Stimulated activated CD8-positive, alpha-beta memory T cell treated with anti-CD3 and anti-CD28 coated beads, Interleukin-4, amount 100 ng/mL, for 4 hours (primary cell): Measurements from ENCODE around the gene KCNA3.
"Not testable (repeated sequence)": the region's sequence is repeated elsewhere in the genome, so short reads cannot be mapped to it uniquely, and the experiment has no call there.

Experiments used
- DNase-seq, 2 donors: peaks; one replicate each; pipeline ENCODE4 v3.0.0-alpha.2; 2020; ENCODE audit warnings: low read depth in 2 of 2, low spot score in 1 of 2

Gene KCNA3

DNA sequence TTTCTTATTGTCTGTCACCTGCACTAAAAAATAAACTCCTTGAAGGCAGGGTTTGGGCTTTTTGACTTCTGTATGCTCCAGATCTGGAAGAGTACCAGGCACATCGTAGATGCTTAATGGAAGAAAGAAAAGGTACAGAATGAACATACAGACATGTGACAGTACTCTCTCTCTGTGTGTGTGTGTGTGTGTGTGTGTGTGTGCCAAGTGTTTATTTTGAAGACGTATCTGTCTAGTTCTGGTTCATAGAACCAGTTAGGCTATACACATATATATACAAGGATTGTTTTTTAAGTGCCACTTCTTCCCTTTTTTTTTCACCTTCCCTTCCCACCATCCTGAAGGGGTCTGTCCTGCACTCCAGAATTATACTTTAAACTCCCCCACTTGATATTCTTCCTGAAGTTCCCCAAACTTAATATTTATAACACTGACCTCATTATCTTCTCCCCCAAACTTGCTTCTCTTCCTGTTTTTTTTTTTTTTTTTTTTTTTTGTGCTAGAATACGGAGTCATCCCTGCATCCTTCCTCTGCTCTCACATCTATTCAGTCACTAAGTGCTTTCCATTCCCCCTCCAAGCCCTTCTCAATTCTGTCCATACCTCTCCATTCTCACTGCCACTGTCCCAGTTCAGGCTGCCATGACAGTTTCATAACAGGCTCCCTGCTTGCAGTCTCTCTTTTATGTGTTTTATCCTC lies 5.4 kb upstream of the KCNA3 start:
- DNase-seq, result no peak

DNA sequence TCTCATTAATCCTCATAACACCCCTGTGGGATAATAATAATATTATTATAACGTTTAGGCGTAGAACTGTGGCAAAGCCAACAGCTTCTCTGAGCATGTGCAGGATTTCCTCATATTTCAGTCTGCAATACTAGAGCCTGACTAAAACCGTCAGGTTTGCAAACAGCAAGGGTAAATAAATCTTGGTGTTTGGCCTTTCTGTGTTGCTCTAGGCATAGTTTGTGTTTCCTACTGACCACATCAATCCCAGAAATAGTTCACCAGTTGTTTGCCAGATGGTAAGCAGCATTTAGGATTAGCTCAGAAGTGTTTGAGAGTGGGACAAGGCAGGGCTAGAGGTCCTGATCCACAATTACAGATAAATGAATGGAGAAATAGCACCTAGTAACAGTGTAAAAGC lies 2.8 kb upstream of the KCNA3 start:
- DNase-seq, result no peak

DNA sequence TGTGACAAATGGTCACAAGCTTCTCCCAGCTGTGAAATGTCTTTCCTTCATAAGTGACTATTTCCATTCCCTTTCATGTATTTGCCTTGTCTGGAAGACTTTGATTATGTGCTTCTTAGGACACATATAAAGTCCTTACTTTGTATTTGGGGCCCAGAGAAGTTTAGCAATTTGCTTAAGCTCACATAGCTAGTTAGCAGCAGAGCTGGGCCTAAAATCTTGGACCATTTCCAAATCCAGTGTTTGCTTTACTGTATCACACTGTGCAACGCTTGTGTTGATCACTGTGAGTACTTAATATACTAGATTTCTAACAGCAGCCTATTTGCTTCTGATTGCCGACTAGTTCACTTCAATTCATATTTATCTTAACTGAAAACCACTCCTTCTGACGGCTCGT lies 2.2 kb upstream of the KCNA3 start:
- no peak for DNase-seq

DNA sequence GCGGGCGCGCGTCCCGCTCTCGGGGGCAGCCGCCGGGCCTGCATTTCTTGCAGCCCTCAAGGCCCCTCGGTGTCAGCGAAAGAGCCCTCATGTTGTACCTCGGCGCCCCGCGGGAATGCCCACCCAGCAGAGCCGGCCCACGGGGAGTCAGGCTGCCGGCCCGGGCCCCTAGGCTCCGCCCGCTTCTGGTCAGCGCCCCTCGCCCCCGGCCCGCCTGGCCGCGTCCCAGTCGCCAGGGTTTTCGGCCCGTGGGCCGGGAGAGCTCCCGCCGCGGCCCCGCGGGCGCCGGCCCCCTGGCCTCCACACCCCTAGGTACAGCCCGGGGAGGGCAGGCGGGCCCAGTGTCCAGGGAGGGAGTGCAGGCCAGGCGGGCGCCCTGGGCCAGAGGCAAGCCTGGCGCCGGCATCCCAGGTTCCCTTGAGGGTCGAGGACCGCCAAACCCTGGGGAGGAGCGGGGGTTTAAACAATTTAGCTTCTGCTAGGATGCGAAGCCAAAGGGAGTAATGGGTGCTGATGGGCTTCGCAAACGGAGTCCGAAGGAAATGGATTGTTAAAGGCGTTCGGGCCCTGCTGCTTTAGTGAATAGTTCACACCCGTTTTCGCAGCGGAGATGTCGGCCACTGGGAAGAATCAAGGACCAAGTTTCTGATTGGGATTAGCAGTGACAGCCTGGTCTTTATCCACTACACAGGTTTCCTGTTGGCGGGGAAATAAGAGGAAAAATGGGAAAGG lies 486 bp upstream of the KCNA3 start:
- no peak for DNase-seq

DNA sequence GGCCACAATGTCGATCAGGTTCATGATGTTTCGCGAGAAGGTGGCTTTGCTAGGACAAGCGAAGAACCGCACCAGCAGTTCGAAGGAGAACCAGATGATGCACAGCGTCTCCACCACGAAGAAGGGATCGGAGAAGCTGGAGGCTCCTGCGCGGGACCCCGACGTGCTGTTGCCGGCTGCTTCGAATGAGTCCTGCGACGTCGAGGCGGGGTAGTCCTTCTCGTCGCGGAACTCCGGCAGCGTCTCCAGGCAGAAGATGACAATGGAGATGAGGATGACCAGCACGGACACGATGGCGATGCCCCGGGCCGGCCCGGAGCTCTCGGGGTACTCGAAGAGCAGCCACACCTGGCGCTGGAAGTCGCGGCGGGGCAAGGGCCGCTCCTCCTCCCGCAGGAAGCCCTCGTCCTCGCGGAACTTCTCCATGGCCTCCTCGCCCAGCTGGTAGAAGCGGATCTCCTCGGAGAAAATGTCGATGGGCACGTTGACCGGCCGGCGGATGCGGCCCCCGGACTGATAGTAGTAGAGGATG lies 869 bp downstream of the KCNA3 start:
- no peak for DNase-seq

DNA sequence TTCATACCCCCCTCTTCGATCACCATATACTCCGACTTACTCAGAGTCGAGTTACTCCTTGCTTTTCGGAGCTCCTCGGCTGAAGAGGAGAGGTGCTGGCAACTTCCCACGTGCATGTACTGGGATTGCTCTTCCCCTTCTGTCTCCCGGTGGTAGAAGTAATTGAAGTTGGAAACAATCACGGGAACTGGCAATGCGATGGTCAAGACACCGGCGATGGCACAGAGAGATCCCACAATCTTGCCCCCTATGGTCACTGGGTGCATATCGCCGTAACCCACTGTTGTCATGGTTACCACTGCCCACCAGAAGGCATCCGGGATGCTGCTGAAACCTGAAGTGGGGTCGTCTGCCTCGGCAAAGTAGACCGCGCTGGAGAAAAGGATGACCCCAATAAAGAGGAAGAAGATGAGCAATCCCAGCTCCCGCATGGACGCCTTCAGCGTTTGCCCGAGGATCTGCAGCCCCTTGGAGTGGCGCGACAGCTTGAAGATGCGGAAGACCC lies 1.5 kb downstream of the KCNA3 start:
- no peak for DNase-seq

DNA sequence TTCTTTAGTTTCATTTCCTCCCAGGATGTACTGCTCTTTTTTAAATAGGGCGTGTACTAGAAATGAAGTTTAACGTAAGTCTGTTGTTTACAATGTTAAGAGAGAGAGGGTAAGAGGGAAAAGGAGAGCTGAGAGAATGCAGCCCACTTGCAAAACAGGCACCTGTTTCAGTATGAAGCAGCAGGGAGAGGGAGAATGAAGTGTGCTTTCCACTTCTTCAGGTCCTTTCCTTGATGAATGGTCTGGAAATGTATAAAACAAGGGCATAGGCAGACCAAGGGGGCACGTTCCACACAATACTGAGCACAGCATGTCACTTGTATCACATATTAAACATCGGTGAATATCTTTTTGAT lies 2.0 kb downstream of the KCNA3 start:
- DNase-seq, result no peak

DNA sequence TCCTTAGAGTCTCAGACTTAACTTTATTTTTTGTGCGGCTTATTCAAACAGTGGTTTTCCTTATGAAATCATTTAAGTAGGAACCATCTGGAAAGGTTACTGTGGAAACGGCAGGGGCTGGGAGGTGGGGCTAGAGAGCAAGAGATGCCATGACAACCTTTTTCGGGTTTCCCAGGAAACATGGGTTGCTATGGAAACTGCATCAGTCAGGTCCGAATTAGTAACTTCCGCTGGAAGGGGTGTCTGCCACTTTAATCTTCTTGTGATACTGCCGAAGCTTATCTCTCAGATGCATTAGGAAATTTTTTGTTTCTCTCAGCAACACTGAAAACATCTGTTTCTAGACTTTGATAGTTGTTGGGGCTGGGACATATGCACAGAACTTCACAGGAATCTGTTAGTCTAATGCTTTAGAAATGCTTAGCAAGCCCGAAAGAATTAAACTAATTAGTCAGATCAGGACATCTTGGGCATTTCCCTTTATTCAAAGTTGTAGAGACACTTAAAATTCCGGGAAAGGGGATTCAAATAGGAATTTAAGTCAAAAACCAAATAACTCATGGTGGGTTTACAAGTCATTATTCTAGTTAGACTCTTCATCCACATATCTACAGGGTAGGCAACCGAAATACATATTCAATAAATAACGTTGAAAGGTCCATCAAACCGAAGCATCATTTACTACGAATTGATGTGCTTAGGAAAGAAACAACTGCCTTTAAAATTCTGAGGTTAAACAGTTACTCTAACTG lies 2.6 kb downstream of the KCNA3 start:
- DNase-seq, result peak; percentile 44 to 55

DNA sequence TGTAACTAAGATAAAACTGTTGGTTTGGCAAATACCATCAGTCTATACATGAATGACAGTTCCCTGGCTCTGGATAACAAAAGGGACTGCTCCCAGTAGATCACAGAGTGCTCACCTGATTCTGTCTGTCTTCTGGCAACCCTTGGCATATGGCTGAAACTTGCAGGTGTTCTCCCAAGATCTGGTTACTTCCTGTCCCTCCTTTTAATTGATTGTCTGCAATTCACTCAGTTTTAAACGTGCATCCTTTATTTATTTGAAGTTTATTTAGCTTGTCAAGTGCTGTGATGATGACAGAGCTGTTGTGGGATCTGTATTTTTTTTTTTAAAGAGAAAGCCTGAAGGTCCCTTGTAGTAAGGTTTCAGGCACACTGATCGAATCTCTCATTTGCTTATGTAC lies 3.4 kb downstream of the KCNA3 start:
- no peak for DNase-seq

DNA sequence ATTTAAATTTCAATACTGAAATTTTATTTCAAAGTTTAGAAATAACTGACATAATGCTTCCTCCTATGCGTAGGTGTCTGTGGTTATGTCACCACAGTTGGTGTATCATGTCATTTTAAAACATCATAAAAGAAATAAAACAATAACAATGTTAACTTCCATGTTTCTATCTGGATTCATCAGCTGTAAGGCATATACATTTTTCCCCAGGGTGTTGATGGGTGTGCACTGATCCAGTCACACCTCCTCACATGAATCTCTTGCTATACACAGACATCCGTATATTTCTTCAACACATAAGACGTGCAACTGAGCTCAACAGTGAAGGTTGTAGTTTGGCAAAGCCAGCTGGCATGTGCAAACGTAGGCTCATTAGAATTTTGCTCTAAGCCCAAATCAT lies 6.2 kb downstream of the KCNA3 start:
- DNase-seq, result no peak

DNA sequence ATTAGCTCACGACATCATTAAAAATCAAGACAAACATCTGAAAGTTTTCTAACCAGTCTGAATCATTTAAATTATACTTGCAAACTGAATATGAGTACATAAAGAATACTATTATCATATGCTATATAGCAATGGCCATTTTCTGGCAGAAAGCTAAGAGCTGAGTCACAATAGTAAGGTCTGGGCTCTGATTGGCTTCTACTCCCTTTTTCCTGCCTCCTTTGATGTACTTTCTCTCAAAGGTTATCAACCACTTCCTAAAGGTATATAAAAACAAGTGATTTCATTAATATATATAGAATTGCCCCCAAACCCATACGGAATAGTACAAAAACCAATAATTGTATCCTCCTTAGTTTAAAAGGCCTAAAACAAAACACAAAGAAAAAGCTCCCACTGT lies 7.0 kb downstream of the KCNA3 start:
- DNase-seq, result no peak

DNA sequence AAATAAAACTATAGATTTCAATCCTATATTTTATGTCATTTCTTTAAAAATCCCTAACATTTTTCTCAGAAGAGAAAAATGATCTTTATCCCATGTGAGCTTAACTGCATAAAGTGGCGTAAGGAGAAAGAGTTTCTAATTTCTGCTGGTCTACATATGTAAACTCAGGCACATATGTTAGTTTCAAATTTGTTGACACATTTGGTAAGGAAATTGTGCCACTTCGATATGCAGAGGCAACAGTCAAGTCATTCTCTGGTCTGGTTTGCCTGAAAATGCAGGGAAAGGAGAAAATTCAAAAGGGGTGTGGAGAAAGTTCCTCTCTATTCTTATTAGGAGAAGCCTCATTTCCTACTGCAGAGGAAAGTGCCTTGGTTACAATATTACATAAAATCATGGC lies 11.5 kb downstream of the KCNA3 start:
- no peak for DNase-seq

DNA sequence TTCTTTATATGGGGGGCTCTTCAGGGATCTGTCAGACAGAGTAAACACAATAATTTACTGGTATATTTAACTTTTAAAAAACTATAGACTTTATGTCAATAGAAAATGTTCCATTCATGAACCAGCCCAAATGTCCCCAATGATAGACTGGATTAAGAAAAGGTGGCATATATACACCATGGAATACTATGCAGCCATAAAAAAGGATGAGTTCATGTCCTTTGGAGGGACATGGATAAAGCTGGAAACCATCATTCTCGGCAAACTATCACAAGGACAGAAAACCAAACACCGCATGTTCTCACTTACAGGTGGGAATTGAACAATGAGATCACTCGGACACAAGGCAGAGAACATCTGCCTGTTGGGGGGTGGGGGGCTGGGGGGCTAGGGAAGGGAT lies 15.2 kb downstream of the KCNA3 start:
- DNase-seq, result not testable (repeated sequence)

DNA sequence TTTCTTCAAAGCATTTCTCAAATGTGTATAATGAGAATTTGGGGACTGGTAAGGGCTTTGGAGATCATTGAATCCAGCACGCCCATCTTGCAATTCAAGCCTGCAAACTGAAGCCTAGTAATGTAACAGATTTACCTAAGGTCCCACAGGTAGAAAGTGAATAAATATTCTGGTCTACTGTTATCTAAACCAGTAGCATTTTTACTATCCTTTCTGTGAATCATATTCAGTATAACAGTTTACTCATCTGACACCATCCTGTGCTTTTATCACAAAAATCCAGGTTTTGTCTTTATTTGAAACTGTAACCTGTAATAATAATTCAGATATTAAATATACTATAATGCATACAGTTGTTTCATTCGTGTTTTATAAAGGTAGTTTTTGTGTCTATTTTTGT lies 17.4 kb downstream of the KCNA3 start:
- DNase-seq, result no peak

DNA sequence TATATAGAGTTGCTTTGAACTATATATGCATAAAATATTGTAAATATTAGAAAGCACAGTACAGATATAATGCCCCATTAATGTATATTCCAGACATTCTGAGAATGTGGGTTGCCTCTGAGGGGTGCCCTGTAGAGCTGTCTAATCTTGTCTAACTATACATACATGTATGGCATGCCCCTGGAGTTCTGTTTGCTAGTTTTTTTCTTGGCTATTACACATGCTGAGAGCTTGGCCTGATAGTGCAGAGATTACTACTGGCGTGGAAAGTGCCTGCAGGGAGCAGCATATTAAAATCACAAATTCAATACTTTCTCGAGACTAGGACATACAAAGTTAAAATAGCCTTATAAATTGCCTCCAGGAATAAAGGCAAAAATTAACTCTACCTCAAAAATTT lies 24.1 kb downstream of the KCNA3 start:
- DNase-seq, result no peak

DNA sequence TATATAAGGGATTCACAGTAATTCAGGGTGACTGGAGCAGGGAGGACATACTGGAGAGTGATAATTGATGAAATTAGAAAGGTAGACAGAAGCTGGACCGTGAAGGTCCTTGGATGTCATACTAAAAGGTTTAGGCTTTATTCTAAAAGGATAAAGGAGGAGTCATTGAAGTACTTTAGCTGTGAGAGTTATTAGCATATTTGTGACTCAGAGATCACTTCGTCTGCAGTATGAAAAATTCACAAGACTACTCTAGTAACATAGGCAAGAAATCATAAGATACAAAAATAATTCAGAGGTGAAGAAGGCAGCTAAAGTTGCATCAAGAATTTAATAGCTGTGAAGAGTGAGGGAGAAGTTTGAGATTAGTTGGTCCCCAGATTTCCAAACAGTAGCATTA lies 26.3 kb downstream of the KCNA3 start:
- no peak for DNase-seq

DNA sequence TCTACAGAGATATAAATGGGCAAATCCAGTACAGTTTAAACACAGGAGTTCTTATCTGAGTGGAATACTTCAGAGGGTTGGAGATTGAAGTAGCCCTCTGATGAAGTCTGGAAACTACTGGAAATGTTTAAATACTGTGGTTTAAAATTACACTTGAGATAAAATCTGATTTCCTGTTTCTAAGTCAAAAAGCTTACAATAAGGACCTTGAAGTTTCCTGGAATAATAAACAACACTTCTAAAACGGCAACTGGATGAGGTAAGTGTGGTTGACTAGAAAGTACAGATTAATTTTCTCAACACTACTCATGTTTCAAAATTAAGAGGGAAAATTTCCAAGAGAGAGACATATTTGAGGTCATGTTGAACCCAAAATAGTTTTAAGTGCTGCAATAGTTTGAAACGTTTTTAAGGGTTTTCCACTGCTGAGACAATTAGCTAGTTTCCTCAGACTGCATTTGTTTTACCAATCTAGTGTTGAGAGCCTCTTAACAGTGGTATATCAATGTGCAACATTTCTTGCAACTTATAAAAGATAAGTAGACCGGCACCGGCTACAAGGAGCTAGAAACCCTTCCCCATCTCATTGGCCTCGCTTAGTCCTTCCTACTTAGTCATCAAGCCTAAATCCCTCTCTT lies 27.4 kb downstream of the KCNA3 start:
- DNase-seq, result no peak

DNA sequence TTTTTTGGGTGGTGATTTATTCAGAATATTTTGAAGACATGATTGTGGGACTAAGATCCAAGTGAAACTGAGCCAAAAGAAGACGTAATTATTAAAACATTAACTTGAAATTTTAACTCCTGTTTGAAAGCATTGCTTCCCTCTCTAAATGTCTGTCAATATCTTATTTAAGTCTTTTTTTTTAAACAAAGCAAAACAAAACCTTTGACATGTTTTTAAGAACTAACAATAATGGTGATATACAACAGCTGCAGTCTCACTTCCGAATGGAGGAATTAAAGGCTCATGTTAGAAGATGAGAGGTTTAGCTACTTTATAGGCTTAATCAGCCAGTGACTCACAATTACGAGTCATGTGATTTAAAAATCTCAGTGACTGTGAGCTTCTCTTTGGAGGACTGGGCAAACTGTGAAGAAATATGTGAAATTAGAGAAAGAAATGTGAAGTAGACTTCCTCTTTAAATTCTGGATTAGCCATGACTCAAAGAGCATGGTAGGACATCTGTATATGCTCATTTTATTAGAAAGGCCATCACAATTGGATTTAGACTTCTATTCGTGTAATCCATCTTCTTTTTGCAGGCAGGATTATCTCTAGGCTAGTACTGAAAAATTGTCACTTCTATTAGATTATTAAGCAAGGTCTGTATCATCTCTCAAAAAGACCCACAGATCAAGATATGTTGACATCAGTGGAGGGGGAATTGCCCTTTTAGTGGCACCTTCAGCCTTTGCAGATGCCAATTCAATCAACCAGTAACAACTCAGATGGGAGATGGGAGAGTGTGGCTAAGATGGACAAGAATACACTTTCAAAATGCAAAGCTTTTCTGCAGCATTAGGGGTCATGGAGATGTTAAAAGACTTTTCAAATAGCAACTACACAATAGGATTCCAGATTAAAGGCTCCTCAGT lies 28.7 kb downstream of the KCNA3 start:
- DNase-seq, result no peak

DNA sequence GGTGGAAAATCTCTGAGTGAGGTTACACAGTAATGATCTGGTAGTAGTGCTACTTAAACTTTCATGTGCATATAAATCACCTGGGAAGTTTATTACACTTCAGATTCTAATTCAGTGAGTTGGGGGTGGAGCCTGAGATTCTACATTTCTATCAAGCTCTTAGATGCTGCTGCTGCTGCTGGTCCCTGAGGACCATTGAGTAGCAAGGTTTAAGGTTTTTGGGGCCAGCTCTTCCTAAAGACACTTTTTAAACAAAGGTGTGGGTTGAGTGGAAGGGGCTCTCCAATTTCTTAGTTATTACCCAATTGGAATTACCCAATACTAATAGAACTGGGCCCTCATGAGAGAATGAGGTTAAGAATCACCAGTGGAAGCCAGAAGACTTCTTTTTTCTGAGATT lies 29.5 kb downstream of the KCNA3 start:
- DNase-seq, result no peak

DNA sequence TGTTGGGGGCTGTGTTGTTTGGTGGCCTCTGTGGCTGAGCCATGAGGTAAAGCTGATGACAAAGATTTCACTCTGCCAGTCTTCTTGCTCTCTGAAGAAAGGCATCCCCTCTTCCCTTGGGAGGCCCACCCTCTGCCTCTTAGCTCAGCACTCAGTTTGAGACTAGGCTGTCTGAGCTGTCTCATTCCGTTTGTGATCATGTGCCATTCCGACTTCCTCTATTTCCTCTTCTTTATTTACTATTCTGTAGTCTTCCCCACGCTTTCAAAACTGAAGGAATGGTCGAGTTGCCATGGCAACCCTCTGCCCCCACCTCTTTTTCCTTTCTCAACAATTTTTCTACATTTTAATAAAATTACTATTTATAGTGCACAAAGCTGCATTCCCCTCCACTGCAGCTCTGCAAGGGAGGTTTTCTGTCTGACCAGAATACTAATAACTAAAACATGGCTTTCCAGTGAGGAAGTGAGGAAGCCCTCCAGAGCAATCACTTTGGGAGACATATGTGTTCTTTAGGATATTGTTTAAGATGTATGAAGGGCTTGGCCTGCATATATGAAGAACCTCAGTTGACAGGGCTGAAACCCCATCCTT lies 30.8 kb downstream of the KCNA3 start:
- DNase-seq, result no peak
